ENCODE results near the gene IL1B. TPM values are rescaled to one million over a fixed set of nuclear protein-coding genes. Genes with fewer than 3 reads are reported as not detected.

The IL1B gene
- polyA plus RNA-seq, 2 donors: 1.9 to 4.3 TPM

DNA sequence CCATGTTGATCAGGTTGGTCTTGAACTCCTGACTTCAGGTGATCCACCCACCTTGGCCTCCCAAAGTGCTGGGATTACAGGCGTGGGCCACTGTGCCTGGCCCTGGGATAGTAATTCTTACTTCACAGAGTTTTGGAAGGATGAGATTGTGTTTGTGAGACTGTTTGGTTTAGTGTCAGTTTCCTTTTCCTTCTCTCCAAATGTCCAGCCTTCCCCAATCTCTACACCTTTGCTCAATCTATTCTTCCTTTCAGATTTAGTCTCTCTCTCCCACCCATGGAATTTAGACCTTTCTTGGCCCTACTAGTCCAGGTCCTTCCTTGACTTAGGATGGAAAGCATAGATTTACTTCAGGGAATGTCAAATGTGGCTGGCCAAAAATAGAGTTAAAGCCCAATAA lies 40.1 kb downstream of the IL1B start:
- H3K4me1 ChIP-seq (ENCODE audit: control insufficient read depth in 2 of 2, insufficient read depth in 2 of 2, low read length in 1 of 2): peaks cover 0 to 8% of the 10 kb centered on the region in 2 donors
- no peak overlapping the region for H3K27ac ChIP-seq (ENCODE audit: low read depth in 2 of 2, low read length in 1 of 2)
- no peaks in the 10 kb centered on the region for H3K36me3 ChIP-seq (ENCODE audit: control insufficient read depth in 2 of 2, insufficient read depth in 2 of 2, low read length in 1 of 2)
- H3K27me3 ChIP-seq (ENCODE audit: control insufficient read depth in 1 of 2, insufficient read depth in 2 of 2, low read length in 2 of 2): no peaks in the 10 kb centered on the region
- 0% methylated on average over 1 of the region's 1 CpG for WGBS, 2 donors
- no peaks in the 10 kb centered on the region for H3K9me3 ChIP-seq (ENCODE audit: control insufficient read depth in 2 of 2, insufficient read depth in 1 of 2, low read depth in 1 of 2, low read length in 1 of 2)
- H3K4me3 ChIP-seq (ENCODE audit: low read depth in 1 of 2, low read length in 2 of 2): no peak overlapping the region

GRCh38 chr2:112795774-112796173 lies 40.8 kb downstream of the IL1B start:
- H3K4me3 ChIP-seq (ENCODE audit: low read depth in 1 of 2, low read length in 2 of 2): no peak overlapping the region
- H3K27me3 ChIP-seq (ENCODE audit: control insufficient read depth in 1 of 2, insufficient read depth in 2 of 2, low read length in 2 of 2): no peaks in the 10 kb centered on the region
- no peaks in the 10 kb centered on the region for H3K36me3 ChIP-seq (ENCODE audit: control insufficient read depth in 2 of 2, insufficient read depth in 2 of 2, low read length in 1 of 2)
- peaks cover 0 to 13% of the 10 kb centered on the region in 2 donors for H3K4me1 ChIP-seq (ENCODE audit: control insufficient read depth in 2 of 2, insufficient read depth in 2 of 2, low read length in 1 of 2)
- 40 to 79% methylated on average over 1 of the region's 1 CpG for WGBS, 2 donors
- no peaks in the 10 kb centered on the region for H3K9me3 ChIP-seq (ENCODE audit: control insufficient read depth in 2 of 2, insufficient read depth in 1 of 2, low read depth in 1 of 2, low read length in 1 of 2)
- peak overlapping the region; percentile 87 to 89 for H3K27ac ChIP-seq (ENCODE audit: low read depth in 2 of 2, low read length in 1 of 2)

GRCh38 chr2:112794841-112795240 lies 41.7 kb downstream of the IL1B start:
- peak overlapping the region; percentile 89 to 94 for H3K27ac ChIP-seq (ENCODE audit: low read depth in 2 of 2, low read length in 1 of 2)

DNA sequence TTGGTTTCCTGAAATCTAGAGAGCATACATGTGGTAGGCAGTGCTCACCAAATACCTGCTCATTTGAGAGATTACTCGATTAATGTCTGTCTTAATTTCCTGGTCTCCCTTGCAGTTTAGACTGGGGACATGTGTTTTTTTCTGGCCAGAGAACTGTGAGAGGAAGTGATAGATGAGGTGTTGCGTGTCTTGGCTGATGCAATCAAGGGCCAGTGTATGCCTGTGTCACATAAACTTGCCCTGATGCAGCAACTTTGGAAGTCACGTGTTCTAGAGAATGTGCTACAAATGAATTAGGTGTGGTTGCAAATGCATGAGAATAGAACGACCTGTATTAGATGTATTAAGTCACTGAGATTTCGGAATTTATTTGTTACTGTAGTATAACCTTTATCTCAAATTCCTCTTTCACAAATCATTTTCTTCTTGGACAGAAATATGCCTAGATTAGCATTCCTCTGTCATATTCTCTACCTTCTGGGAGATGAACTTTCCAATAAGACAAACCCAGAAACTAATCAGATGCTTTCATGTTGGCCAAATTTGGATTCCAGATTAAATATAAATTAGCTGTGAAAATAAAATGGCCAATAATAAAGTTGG lies 42.3 kb downstream of the IL1B start:
- H3K4me1 ChIP-seq (ENCODE audit: control insufficient read depth in 2 of 2, insufficient read depth in 2 of 2, low read length in 1 of 2): peaks cover 0 to 13% of the 10 kb centered on the region in 2 donors
- 25 to 32% methylated on average over 5 of the region's 5 CpGs for WGBS, 2 donors
- no peak overlapping the region for H3K4me3 ChIP-seq (ENCODE audit: low read depth in 1 of 2, low read length in 2 of 2)
- H3K9me3 ChIP-seq (ENCODE audit: control insufficient read depth in 2 of 2, insufficient read depth in 1 of 2, low read depth in 1 of 2, low read length in 1 of 2): no peaks in the 10 kb centered on the region
- no peaks in the 10 kb centered on the region for H3K27me3 ChIP-seq (ENCODE audit: control insufficient read depth in 1 of 2, insufficient read depth in 2 of 2, low read length in 2 of 2)
- no peaks in the 10 kb centered on the region for H3K36me3 ChIP-seq (ENCODE audit: control insufficient read depth in 2 of 2, insufficient read depth in 2 of 2, low read length in 1 of 2)
- peak overlapping the region in 1 of 2 donors; percentile 16 for H3K27ac ChIP-seq (ENCODE audit: low read depth in 2 of 2, low read length in 1 of 2)

More at GRCh38 chr2:112794841-112795240, 41.7 kb downstream of the IL1B start:
- H3K27me3 ChIP-seq (ENCODE audit: control insufficient read depth in 1 of 2, insufficient read depth in 2 of 2, low read length in 2 of 2): no peaks in the 10 kb centered on the region
- peaks cover 0 to 13% of the 10 kb centered on the region in 2 donors for H3K4me1 ChIP-seq (ENCODE audit: control insufficient read depth in 2 of 2, insufficient read depth in 2 of 2, low read length in 1 of 2)
- no peaks in the 10 kb centered on the region for H3K9me3 ChIP-seq (ENCODE audit: control insufficient read depth in 2 of 2, insufficient read depth in 1 of 2, low read depth in 1 of 2, low read length in 1 of 2)
- WGBS, 2 donors: 32 to 54% methylated on average over 3 of the region's 3 CpGs
- no peak overlapping the region for H3K4me3 ChIP-seq (ENCODE audit: low read depth in 1 of 2, low read length in 2 of 2)
- H3K36me3 ChIP-seq (ENCODE audit: control insufficient read depth in 2 of 2, insufficient read depth in 2 of 2, low read length in 1 of 2): no peaks in the 10 kb centered on the region

DNA sequence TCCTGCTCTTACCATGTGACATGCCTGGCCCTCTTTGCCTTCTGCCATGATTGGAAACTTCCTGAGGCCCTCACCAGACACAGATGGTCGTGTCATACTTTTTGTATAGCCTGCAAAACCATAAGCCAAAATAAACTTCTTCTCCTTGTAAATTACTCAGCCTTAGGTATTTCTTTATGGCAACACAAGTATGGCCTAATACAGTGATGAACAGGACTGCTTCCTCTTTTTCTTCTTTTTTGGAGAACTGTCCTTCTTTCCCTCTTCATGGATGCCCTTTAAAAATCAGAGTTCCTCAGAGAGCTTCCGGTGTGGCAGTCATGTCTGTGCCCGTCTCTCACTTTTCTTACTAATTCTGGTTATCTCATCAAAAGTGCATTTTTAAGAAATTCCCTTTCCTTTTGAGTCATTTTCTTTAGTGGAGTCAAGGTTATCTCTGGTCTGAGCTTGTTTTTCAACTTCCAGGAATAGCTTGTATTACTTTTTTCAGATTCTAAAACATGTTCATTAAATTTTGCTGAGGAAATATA lies 43.1 kb downstream of the IL1B start:
- H3K4me3 ChIP-seq (ENCODE audit: low read depth in 1 of 2, low read length in 2 of 2): no peak overlapping the region
- peak overlapping the region; percentile 75 to 76 for H3K27ac ChIP-seq (ENCODE audit: low read depth in 2 of 2, low read length in 1 of 2)
- no peaks in the 10 kb centered on the region for H3K27me3 ChIP-seq (ENCODE audit: control insufficient read depth in 1 of 2, insufficient read depth in 2 of 2, low read length in 2 of 2)
- 39 to 55% methylated on average over 3 of the region's 3 CpGs for WGBS, 2 donors
- no peaks in the 10 kb centered on the region for H3K36me3 ChIP-seq (ENCODE audit: control insufficient read depth in 2 of 2, insufficient read depth in 2 of 2, low read length in 1 of 2)
- H3K9me3 ChIP-seq (ENCODE audit: control insufficient read depth in 2 of 2, insufficient read depth in 1 of 2, low read depth in 1 of 2, low read length in 1 of 2): no peaks in the 10 kb centered on the region
- H3K4me1 ChIP-seq (ENCODE audit: control insufficient read depth in 2 of 2, insufficient read depth in 2 of 2, low read length in 1 of 2): peaks cover 0 to 13% of the 10 kb centered on the region in 2 donors

- Histone ChIP-seq H3K27me3 (ENCODE audit: control insufficient read depth in 1 of 2, insufficient read depth in 2 of 2, low read length in 2 of 2) (no peaks in the 10 kb centered on the region), H3K4me3 (ENCODE audit: low read depth in 1 of 2, low read length in 2 of 2) (no peak overlapping the region), H3K27ac (ENCODE audit: low read depth in 2 of 2, low read length in 1 of 2) (no peak overlapping the region), H3K36me3 (ENCODE audit: control insufficient read depth in 2 of 2, insufficient read depth in 2 of 2, low read length in 1 of 2) (no peaks in the 10 kb centered on the region), H3K9me3 (ENCODE audit: control insufficient read depth in 2 of 2, insufficient read depth in 1 of 2, low read depth in 1 of 2, low read length in 1 of 2) (no peaks in the 10 kb centered on the region), H3K4me1 (ENCODE audit: control insufficient read depth in 2 of 2, insufficient read depth in 2 of 2, low read length in 1 of 2) (peaks cover 0 to 11% of the 10 kb centered on the region in 2 donors)
- 82 to 85% methylated on average over 5 of the region's 5 CpGs for WGBS, 2 donors
Observed at GRCh38 chr2:112792419-112792818, 44.2 kb downstream of the IL1B start.

- Histone ChIP-seq H3K27me3 (ENCODE audit: control insufficient read depth in 1 of 2, insufficient read depth in 2 of 2, low read length in 2 of 2) (no peaks in the 10 kb centered on the region), H3K4me3 (ENCODE audit: low read depth in 1 of 2, low read length in 2 of 2) (no peak overlapping the region), H3K9me3 (ENCODE audit: control insufficient read depth in 2 of 2, insufficient read depth in 1 of 2, low read depth in 1 of 2, low read length in 1 of 2) (no peaks in the 10 kb centered on the region), H3K4me1 (ENCODE audit: control insufficient read depth in 2 of 2, insufficient read depth in 2 of 2, low read length in 1 of 2) (peaks cover 0 to 11% of the 10 kb centered on the region in 2 donors), H3K36me3 (ENCODE audit: control insufficient read depth in 2 of 2, insufficient read depth in 2 of 2, low read length in 1 of 2) (no peaks in the 10 kb centered on the region), H3K27ac (ENCODE audit: low read depth in 2 of 2, low read length in 1 of 2) (no peak overlapping the region)
- WGBS, 2 donors: 89 to 93% methylated on average over 3 of the region's 3 CpGs
Observed at GRCh38 chr2:112791693-112792230, 44.8 kb downstream of the IL1B start.

GRCh38 chr2:112791019-112791418 lies 45.6 kb downstream of the IL1B start:
- Histone ChIP-seq H3K27me3 (ENCODE audit: control insufficient read depth in 1 of 2, insufficient read depth in 2 of 2, low read length in 2 of 2) (no peaks in the 10 kb centered on the region), H3K4me3 (ENCODE audit: low read depth in 1 of 2, low read length in 2 of 2) (no peak overlapping the region), H3K9me3 (ENCODE audit: control insufficient read depth in 2 of 2, insufficient read depth in 1 of 2, low read depth in 1 of 2, low read length in 1 of 2) (no peaks in the 10 kb centered on the region), H3K4me1 (ENCODE audit: control insufficient read depth in 2 of 2, insufficient read depth in 2 of 2, low read length in 1 of 2) (peaks cover 0 to 11% of the 10 kb centered on the region in 2 donors), H3K27ac (ENCODE audit: low read depth in 2 of 2, low read length in 1 of 2) (no peak overlapping the region), H3K36me3 (ENCODE audit: control insufficient read depth in 2 of 2, insufficient read depth in 2 of 2, low read length in 1 of 2) (no peaks in the 10 kb centered on the region)
- WGBS, 2 donors: 63 to 81% methylated on average over 3 of the region's 3 CpGs

GRCh38 chr2:112790305-112790704 lies 46.3 kb downstream of the IL1B start:
- WGBS, 2 donors: 87 to 89% methylated on average over 5 of the region's 5 CpGs

DNA sequence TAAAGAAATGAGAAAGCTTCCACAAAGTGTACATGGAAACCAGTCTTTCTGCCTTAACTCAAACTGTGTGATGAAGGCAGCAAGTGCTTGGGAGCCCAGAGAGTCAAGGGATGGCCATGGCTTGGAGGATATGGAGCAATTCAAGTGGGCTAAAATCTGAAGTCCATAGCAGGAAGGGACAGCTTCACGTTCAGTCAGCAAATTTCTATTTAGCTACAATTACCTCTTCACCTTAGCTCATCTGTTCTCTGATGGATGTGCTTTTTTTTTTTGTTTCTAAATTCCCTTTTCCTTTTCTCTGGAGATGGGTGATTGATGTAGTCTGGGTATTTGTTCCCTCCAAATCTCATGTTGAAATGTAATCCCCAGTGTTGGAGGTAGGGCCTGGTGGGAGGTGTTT lies 47.4 kb downstream of the IL1B start:
- Histone ChIP-seq H3K36me3 (ENCODE audit: control insufficient read depth in 2 of 2, insufficient read depth in 2 of 2, low read length in 1 of 2) (no peaks in the 10 kb centered on the region), H3K9me3 (ENCODE audit: control insufficient read depth in 2 of 2, insufficient read depth in 1 of 2, low read depth in 1 of 2, low read length in 1 of 2) (no peaks in the 10 kb centered on the region), H3K27ac (ENCODE audit: low read depth in 2 of 2, low read length in 1 of 2) (no peak overlapping the region), H3K27me3 (ENCODE audit: control insufficient read depth in 1 of 2, insufficient read depth in 2 of 2, low read length in 2 of 2) (no peaks in the 10 kb centered on the region), H3K4me3 (ENCODE audit: low read depth in 1 of 2, low read length in 2 of 2) (no peak overlapping the region), H3K4me1 (ENCODE audit: control insufficient read depth in 2 of 2, insufficient read depth in 2 of 2, low read length in 1 of 2) (peaks cover 0 to 7% of the 10 kb centered on the region in 2 donors)
- 61 to 89% methylated on average over 1 of the region's 1 CpG for WGBS, 2 donors

More at GRCh38 chr2:112790305-112790704, 46.3 kb downstream of the IL1B start:
- Histone ChIP-seq H3K4me3 (ENCODE audit: low read depth in 1 of 2, low read length in 2 of 2) (no peak overlapping the region), H3K9me3 (ENCODE audit: control insufficient read depth in 2 of 2, insufficient read depth in 1 of 2, low read depth in 1 of 2, low read length in 1 of 2) (no peaks in the 10 kb centered on the region), H3K27ac (ENCODE audit: low read depth in 2 of 2, low read length in 1 of 2) (no peak overlapping the region), H3K36me3 (ENCODE audit: control insufficient read depth in 2 of 2, insufficient read depth in 2 of 2, low read length in 1 of 2) (no peaks in the 10 kb centered on the region), H3K4me1 (ENCODE audit: control insufficient read depth in 2 of 2, insufficient read depth in 2 of 2, low read length in 1 of 2) (peaks cover 0 to 11% of the 10 kb centered on the region in 2 donors), H3K27me3 (ENCODE audit: control insufficient read depth in 1 of 2, insufficient read depth in 2 of 2, low read length in 2 of 2) (no peaks in the 10 kb centered on the region)
